Stomach smooth muscle (tissue), 2 donors: ENCODE data around the gene PTBP3.
"Not testable (repeated sequence)": the region's sequence is repeated elsewhere in the genome, so short reads cannot be mapped to it uniquely, and the experiment has no call there.

Experiments
- H3K27ac ChIP-seq: one replicate; pipeline ENCODE4 v1.7.0; 2013; ENCODE audit warnings: mild to moderate bottlenecking, low read length, inconsistent platforms
- H3K27me3 ChIP-seq, 2 donors: one replicate each; pipeline ENCODE4 v1.7.0; 2013; ENCODE audit warnings: low read length in 2 of 2; ENCODE audit not compliant: insufficient read depth in 2 of 2, control insufficient read depth in 1 of 2
- H3K36me3 ChIP-seq, 2 donors: one replicate each; pipeline ENCODE4 v1.7.0; 2013; ENCODE audit warnings: low read length in 2 of 2; ENCODE audit not compliant: control insufficient read depth in 2 of 2, insufficient read depth in 2 of 2
- H3K4me1 ChIP-seq: one replicate; pipeline ENCODE4 v1.7.0; 2013; ENCODE audit warnings: low read length; ENCODE audit not compliant: control insufficient read depth, insufficient read depth
- H3K4me3 ChIP-seq, 2 donors: one replicate each; pipeline ENCODE4 v1.7.0; 2013; ENCODE audit warnings: low read length in 2 of 2
- H3K9ac ChIP-seq, 2 donors: one replicate each; pipeline ENCODE4 v1.7.0; 2013; ENCODE audit warnings: low read length in 2 of 2, mild to moderate bottlenecking in 1 of 2
- H3K9me3 ChIP-seq, 2 donors: one replicate each; pipeline ENCODE4 v1.7.0; 2013; ENCODE audit warnings: low read length in 2 of 2; ENCODE audit not compliant: control insufficient read depth in 2 of 2
- donor health status: healthy.
- donor health status: Pancreatic carcinoma.

Gene PTBP3

DNA sequence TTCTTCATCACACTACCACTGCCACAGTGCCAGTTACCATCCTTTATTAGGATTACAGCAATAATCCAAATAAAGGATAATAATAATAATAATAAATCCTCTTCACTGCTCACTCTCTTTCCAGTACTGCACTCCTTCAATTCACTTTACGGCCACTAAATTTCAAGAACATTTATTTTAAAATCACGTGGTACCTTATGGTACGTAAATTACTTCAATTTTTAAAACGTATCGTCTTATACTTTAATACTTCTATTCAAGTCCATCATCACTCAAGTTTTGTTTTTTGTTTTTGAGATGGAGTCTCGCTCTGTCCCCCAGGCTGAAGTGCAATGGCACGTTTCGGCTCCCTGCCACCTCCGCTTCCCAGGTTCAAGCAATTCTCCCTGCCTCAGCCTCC lies 36.5 kb downstream of the PTBP3 start:
- no peaks in the 10 kb centered on the region for H3K36me3 ChIP-seq
- no peaks in the 10 kb centered on the region for H3K27me3 ChIP-seq
- H3K9me3 ChIP-seq, result no peaks in the 10 kb centered on the region
- no peaks in the 10 kb centered on the region for H3K4me1 ChIP-seq
- no peak overlapping the region for H3K4me3 ChIP-seq
- H3K9ac ChIP-seq, result no peak overlapping the region
- H3K27ac ChIP-seq, result no peak overlapping the region

- Histone ChIP-seq H3K4me3 (no peak overlapping the region), H3K9ac (no peak overlapping the region), H3K36me3 (no peaks in the 10 kb centered on the region), H3K4me1 (no peaks in the 10 kb centered on the region), H3K9me3 (no peaks in the 10 kb centered on the region), H3K27ac (no peak overlapping the region), H3K27me3 (no peaks in the 10 kb centered on the region)
Measured at GRCh38 chr9:112295174-112295573, 38.2 kb downstream of the PTBP3 start.

GRCh38 chr9:112288029-112288428 lies 45.4 kb downstream of the PTBP3 start:
- Histone ChIP-seq H3K9ac (no peak overlapping the region), H3K27ac (no peak overlapping the region), H3K4me3 (no peak overlapping the region), H3K36me3 (no peaks in the 10 kb centered on the region), H3K27me3 (no peaks in the 10 kb centered on the region), H3K9me3 (no peaks in the 10 kb centered on the region), H3K4me1 (no peaks in the 10 kb centered on the region)

GRCh38 chr9:112286926-112287325 lies 46.5 kb downstream of the PTBP3 start:
- H3K36me3 ChIP-seq, result no peaks in the 10 kb centered on the region
- no peak overlapping the region for H3K9ac ChIP-seq
- no peaks in the 10 kb centered on the region for H3K4me1 ChIP-seq
- no peak overlapping the region for H3K4me3 ChIP-seq
- H3K27ac ChIP-seq, result no peak overlapping the region
- H3K27me3 ChIP-seq, result no peaks in the 10 kb centered on the region
- H3K9me3 ChIP-seq, result no peaks in the 10 kb centered on the region

GRCh38 chr9:112285056-112285455 lies 48.4 kb downstream of the PTBP3 start:
- H3K27me3 ChIP-seq, result no peaks in the 10 kb centered on the region
- H3K9me3 ChIP-seq, result no peaks in the 10 kb centered on the region
- no peak overlapping the region for H3K4me3 ChIP-seq
- no peaks in the 10 kb centered on the region for H3K4me1 ChIP-seq
- no peak overlapping the region for H3K27ac ChIP-seq
- no peak overlapping the region for H3K9ac ChIP-seq
- H3K36me3 ChIP-seq, result no peaks in the 10 kb centered on the region

DNA sequence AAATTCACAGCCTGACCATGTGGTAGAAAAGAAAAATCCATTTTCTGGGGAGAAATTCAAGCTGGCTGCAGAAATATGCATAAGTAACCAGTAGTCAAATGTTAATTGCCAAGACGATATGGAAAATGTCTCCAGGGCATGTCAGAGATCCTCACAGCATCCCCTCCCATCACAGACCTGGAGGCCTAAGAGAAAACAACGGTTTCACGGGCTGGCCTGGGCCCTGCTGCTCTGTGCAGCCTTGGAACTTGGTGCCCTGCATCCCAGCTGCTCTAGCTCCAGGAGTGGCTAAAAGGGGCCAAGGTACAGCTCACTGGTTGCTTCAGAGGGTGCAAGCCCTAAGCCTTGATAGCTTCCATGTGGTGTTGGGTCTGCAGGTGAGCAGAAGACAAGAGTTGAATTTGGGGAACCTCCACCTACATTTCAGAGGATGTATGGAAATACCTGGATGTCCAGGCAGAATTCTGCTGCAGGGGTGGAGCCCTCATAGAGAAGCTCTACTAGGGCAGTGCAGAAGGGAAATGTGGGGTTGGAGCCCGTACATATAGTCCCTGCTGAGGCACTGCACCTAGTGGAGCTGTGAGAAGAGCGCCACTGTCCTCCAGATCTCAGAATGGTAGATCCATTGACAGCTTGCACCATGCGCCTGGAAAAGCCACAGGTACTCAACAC lies 49.7 kb downstream of the PTBP3 start:
- Histone ChIP-seq H3K9me3 (no peaks in the 10 kb centered on the region), H3K27ac (no peak overlapping the region), H3K9ac (no peak overlapping the region), H3K27me3 (no peaks in the 10 kb centered on the region), H3K36me3 (no peaks in the 10 kb centered on the region), H3K4me3 (no peak overlapping the region), H3K4me1 (no peaks in the 10 kb centered on the region)

DNA sequence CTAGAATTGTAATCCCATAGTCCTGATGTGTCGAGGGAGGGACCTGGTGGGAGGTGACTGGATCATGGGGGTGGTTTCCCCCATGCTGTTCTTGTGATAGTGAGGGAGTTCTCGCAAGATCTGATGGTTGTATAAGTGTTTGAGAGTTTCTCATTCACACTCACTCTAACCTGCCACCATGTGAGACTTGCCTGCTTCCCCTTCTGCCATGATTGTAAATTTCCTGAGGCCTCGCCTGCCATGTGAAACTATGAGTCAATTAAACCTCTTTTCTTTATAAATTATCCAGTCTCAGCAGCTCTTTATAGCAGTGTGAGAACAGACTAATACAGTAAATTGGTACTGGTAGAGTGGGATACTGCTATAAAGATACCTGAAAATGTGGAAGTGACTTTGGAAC lies 50.6 kb downstream of the PTBP3 start:
- not testable (repeated sequence) for H3K4me1 ChIP-seq, H3K9ac ChIP-seq, H3K27me3 ChIP-seq, H3K9me3 ChIP-seq, H3K4me3 ChIP-seq, H3K36me3 ChIP-seq, H3K27ac ChIP-seq

DNA sequence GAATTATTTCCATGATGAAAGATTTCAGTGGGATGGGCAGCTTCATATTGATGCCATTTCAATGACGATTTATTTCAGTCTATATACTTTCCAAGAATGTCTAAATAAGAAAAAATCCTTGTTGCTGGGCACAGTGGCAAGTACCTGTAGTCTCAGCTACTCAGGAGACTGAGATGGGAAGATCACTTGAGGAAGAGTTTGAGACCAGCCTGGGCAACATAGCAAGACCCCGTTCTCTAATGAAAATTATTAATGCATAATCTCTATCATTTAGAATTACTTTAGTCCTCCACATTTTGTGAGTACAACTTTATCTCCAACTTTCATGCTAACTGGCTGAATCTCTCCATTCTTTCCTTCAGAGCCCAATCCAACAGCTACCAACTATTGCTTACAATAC lies 52.5 kb downstream of the PTBP3 start:
- Histone ChIP-seq H3K9me3 (no peaks in the 10 kb centered on the region), H3K36me3 (no peaks in the 10 kb centered on the region), H3K4me3 (no peak overlapping the region), H3K9ac (no peak overlapping the region), H3K27me3 (no peaks in the 10 kb centered on the region), H3K27ac (no peak overlapping the region), H3K4me1 (no peaks in the 10 kb centered on the region)

GRCh38 chr9:112279501-112279900 lies 53.9 kb downstream of the PTBP3 start:
- Histone ChIP-seq H3K4me3 (no peak overlapping the region), H3K27me3 (no peaks in the 10 kb centered on the region), H3K27ac (no peak overlapping the region), H3K9me3 (no peaks in the 10 kb centered on the region), H3K36me3 (no peaks in the 10 kb centered on the region), H3K9ac (no peak overlapping the region), H3K4me1 (no peaks in the 10 kb centered on the region)

GRCh38 chr9:112278152-112278551 lies 55.3 kb downstream of the PTBP3 start:
- H3K27me3 ChIP-seq, result no peaks in the 10 kb centered on the region
- H3K27ac ChIP-seq, result no peak overlapping the region
- no peaks in the 10 kb centered on the region for H3K4me1 ChIP-seq
- H3K4me3 ChIP-seq, result no peak overlapping the region
- no peak overlapping the region for H3K9ac ChIP-seq
- no peaks in the 10 kb centered on the region for H3K36me3 ChIP-seq
- no peaks in the 10 kb centered on the region for H3K9me3 ChIP-seq

DNA sequence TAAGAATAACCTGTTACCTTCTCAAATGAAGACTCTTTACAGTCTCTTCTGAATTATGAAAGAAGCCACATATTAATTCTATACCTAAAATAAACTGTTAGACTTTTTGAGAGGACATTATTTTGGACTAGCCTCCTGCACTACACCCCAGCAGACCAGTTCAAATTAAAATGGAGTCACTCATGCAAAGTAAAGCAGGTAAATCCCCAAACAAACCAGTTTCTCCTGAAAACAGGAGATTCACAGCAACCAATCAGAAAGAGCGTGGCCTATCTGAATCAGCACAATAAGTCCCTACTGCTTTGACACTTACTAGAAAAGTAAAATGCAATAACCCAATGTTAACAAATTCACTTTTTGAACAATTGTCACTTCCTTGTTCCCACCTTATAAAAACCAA lies 58.8 kb downstream of the PTBP3 start:
- Histone ChIP-seq H3K27me3 (no peaks in the 10 kb centered on the region), H3K4me1 (no peaks in the 10 kb centered on the region), H3K36me3 (no peaks in the 10 kb centered on the region), H3K4me3 (no peak overlapping the region), H3K27ac (no peak overlapping the region), H3K9ac (no peak overlapping the region), H3K9me3 (no peaks in the 10 kb centered on the region)
